H9 (cell line): ENCODE results near the gene RALGAPA1. TPM values are rescaled to one million over a fixed set of nuclear protein-coding genes. Genes with fewer than 3 reads are reported as not detected.

Experiments used
- DNase-seq: peaks from one replicate; pipeline ENCODE4 v3.0.0-alpha.2; 2017
- H2AFZ ChIP-seq: one replicate; pipeline ENCODE4 v1.6.1; 2013; ENCODE audit warnings: mild to moderate bottlenecking, low read length, control low read depth, moderate library complexity
- H2AK5ac ChIP-seq: 2 replicates; pipeline ENCODE4 v1.6.1; 2013; ENCODE audit warnings: low read length, control low read depth, mixed read lengths; ENCODE audit not compliant: insufficient read length
- H2BK120ac ChIP-seq: one replicate; pipeline ENCODE4 v1.6.1; 2013; ENCODE audit warnings: low read depth, mild to moderate bottlenecking, low read length, control low read depth, inconsistent platforms; ENCODE audit not compliant: poor library complexity, severe bottlenecking
- H2BK12ac ChIP-seq: 2 replicates; pipeline ENCODE4 v1.6.1; 2013; ENCODE audit warnings: low read length, control low read depth, mixed read lengths, low read depth; ENCODE audit not compliant: insufficient read length
- H2BK15ac ChIP-seq: 2 replicates; pipeline ENCODE4 v1.6.1; 2013; ENCODE audit warnings: low read depth, low read length, control low read depth
- H2BK20ac ChIP-seq: one replicate; pipeline ENCODE4 v1.6.1; 2013; ENCODE audit warnings: low read depth, mild to moderate bottlenecking, low read length, control low read depth, inconsistent platforms; ENCODE audit not compliant: poor library complexity, severe bottlenecking
- H2BK5ac ChIP-seq: 2 replicates; pipeline ENCODE4 v1.6.1; 2013; ENCODE audit warnings: low read length, control low read depth, mixed read lengths; ENCODE audit not compliant: insufficient read length
- H3K14ac ChIP-seq: 2 replicates; pipeline ENCODE4 v1.6.1; 2013; ENCODE audit warnings: low read length, control low read depth; ENCODE audit not compliant: insufficient read depth
- H3K18ac ChIP-seq: 2 replicates; pipeline ENCODE4 v1.6.1; 2013; ENCODE audit warnings: low read depth, mild to moderate bottlenecking, mixed read lengths, low read length, control low read depth; ENCODE audit not compliant: insufficient read length
- H3K23ac ChIP-seq: 2 replicates; pipeline ENCODE4 v1.6.1; 2013; ENCODE audit warnings: low read length, control low read depth, mixed read lengths, low read depth; ENCODE audit not compliant: insufficient read length
- H3K23me2 ChIP-seq: 2 replicates; pipeline ENCODE4 v1.6.1; 2013; ENCODE audit warnings: low read depth, mild to moderate bottlenecking, mixed read lengths, low read length, control low read depth; ENCODE audit not compliant: insufficient read length, poor library complexity, severe bottlenecking
- H3K27ac ChIP-seq: 2 replicates; pipeline ENCODE4 v1.5.1; 2013; ENCODE audit warnings: low read length, control low read depth, mixed read lengths, low read depth; ENCODE audit not compliant: insufficient read length
- H3K27me3 ChIP-seq: 2 replicates; pipeline ENCODE4 v1.6.1; 2013; ENCODE audit warnings: low read length, control low read depth, inconsistent platforms; ENCODE audit not compliant: insufficient read depth
- H3K4ac ChIP-seq: 2 replicates; pipeline ENCODE4 v1.6.1; 2013; ENCODE audit warnings: low read depth, mild to moderate bottlenecking, control low read depth, inconsistent platforms, low read length, moderate library complexity
- H3K4me1 ChIP-seq: 2 replicates; pipeline ENCODE4 v1.6.1; 2013; ENCODE audit warnings: low read length, control low read depth, inconsistent platforms; ENCODE audit not compliant: insufficient read depth
- H3K4me2 ChIP-seq: 2 replicates; pipeline ENCODE4 v1.6.1; 2013; ENCODE audit warnings: low read length, control low read depth, mixed read lengths; ENCODE audit not compliant: insufficient read length, insufficient read depth
- H3K56ac ChIP-seq: 2 replicates; pipeline ENCODE4 v1.6.1; 2013; ENCODE audit warnings: low read depth, mild to moderate bottlenecking, mixed read lengths, low read length, control low read depth; ENCODE audit not compliant: insufficient read length
- H3K79me1 ChIP-seq: 2 replicates; pipeline ENCODE4 v1.6.1; 2013; ENCODE audit warnings: low read depth, mild to moderate bottlenecking, moderate library complexity, low read length, control low read depth, inconsistent platforms; ENCODE audit not compliant: insufficient read depth, poor library complexity, severe bottlenecking
- H3K79me2 ChIP-seq: 2 replicates; pipeline ENCODE4 v1.6.1; 2013; ENCODE audit warnings: low read length, control low read depth, inconsistent platforms; ENCODE audit not compliant: insufficient read depth
- H3K9ac ChIP-seq: 2 replicates; pipeline ENCODE4 v1.6.1; 2013; ENCODE audit warnings: low read length, control low read depth, mixed read lengths; ENCODE audit not compliant: insufficient read length; ENCODE audit errors: extremely low read depth
- H3K9me3 ChIP-seq: one replicate; pipeline ENCODE4 v1.6.1; 2013; ENCODE audit warnings: low read depth, low read length, inconsistent platforms; ENCODE audit not compliant: control insufficient read depth
- H3T11ph ChIP-seq: one replicate; pipeline ENCODE4 v1.6.1; 2013; ENCODE audit warnings: mild to moderate bottlenecking, low read length, control low read depth, inconsistent platforms
- H4K20me1 ChIP-seq: one replicate; pipeline ENCODE4 v1.6.1; 2013; ENCODE audit not compliant: control insufficient read depth, insufficient read length, insufficient read depth
- H4K5ac ChIP-seq: 2 replicates; pipeline ENCODE4 v1.6.1; 2013; ENCODE audit warnings: low read depth, mild to moderate bottlenecking, mixed read lengths, low read length, control low read depth; ENCODE audit not compliant: insufficient read length
- H4K8ac ChIP-seq: replicated peaks from 2 replicates; pipeline ENCODE4 v1.6.1; 2013; ENCODE audit warnings: low read length, control low read depth, mixed read lengths, low read depth; ENCODE audit not compliant: insufficient read length
- H4K91ac ChIP-seq: 2 replicates; pipeline ENCODE4 v1.6.1; 2013; ENCODE audit warnings: low read depth, mild to moderate bottlenecking, moderate library complexity, mixed read lengths, low read length, control low read depth; ENCODE audit not compliant: insufficient read length
- H3K27ac Mint-ChIP-seq, 3 experiments: 2 replicates in 2 of 3; 3 replicates in 1 of 3; pipeline ENCODE4 v1.8.0; 2020 to 2021; ENCODE audit warnings: mixed read lengths in 3 of 3, mild to moderate bottlenecking in 1 of 3, moderate library complexity in 1 of 3
- H3K27me3 Mint-ChIP-seq: 2 replicates; pipeline ENCODE4 v1.8.0; 2021; ENCODE audit warnings: low read depth, mild to moderate bottlenecking, moderate library complexity, mixed read lengths
- H3K36me3 Mint-ChIP-seq, 3 experiments: 2 replicates in 2 of 3; 3 replicates in 1 of 3; pipeline ENCODE4 v1.8.0; 2020 to 2021; ENCODE audit warnings: low read depth in 3 of 3, mixed read lengths in 3 of 3; ENCODE audit not compliant: insufficient read depth in 1 of 3
- H3K4me1 Mint-ChIP-seq, 2 experiments: 2 replicates each; pipeline ENCODE4 v1.8.0; 2020; ENCODE audit warnings: mixed read lengths in 2 of 2
- H3K4me3 Mint-ChIP-seq, 2 experiments: 2 replicates in 1 of 2; 3 replicates in 1 of 2; pipeline ENCODE4 v1.8.0; 2020 to 2021; ENCODE audit warnings: mild to moderate bottlenecking in 2 of 2, mixed read lengths in 2 of 2, moderate library complexity in 1 of 2
- H3K9me3 Mint-ChIP-seq, 2 experiments: 2 replicates in 1 of 2; 3 replicates in 1 of 2; pipeline ENCODE4 v1.8.0; 2020; ENCODE audit warnings: mild to moderate bottlenecking in 2 of 2, mixed read lengths in 2 of 2, moderate library complexity in 1 of 2
- CTCF ChIP-seq: fragments of 200-600 bp; sonication (generic); conservative IDR thresholded peaks from 3 replicates; pipeline ENCODE4 v1.8.0; 2021; ENCODE audit warnings: antibody characterized with exemption, mild to moderate bottlenecking
- total RNA-seq: library from RNA; stranded (reverse); gene quantifications from 2 replicates; pipeline ENCODE4 v1.2.1, GENCODE V29; 2021

The RALGAPA1 gene
- total RNA-seq, 1 experiment from 2014 or later = 29.8 TPM

GRCh38 chr14:35506927-35507326 lies 302.2 kb downstream of the RALGAPA1 start:
- Mint-ChIP-seq H3K4me1 (no peaks in the 10 kb centered on the region), H3K9me3 (peaks cover 6 to 7% of the 10 kb centered on the region in 2 experiments; a peak in 2 of 5 replicates), H3K4me3 (no peak overlapping the region), H3K27ac (no peak overlapping the region), H3K36me3 (no peaks in the 10 kb centered on the region), H3K27me3 (peaks cover 1% of the 10 kb centered on the region)
- no peak overlapping the region for H3K23ac ChIP-seq
- H2BK5ac ChIP-seq = no peak overlapping the region
- H4K20me1 ChIP-seq = no peaks in the 10 kb centered on the region
- no peak for TF ChIP-seq CTCF
- no peak overlapping the region for H3K4ac ChIP-seq
- H3K9me3 ChIP-seq = no peaks in the 10 kb centered on the region
- no peak overlapping the region for H4K91ac ChIP-seq
- no peak overlapping the region for H2BK12ac ChIP-seq
- H4K8ac ChIP-seq = no peak overlapping the region
- no peak overlapping the region for H3K9ac ChIP-seq
- H3K27me3 ChIP-seq = no peaks in the 10 kb centered on the region
- H4K5ac ChIP-seq = no peak overlapping the region
- H2BK120ac ChIP-seq = no peak overlapping the region
- H3K4me2 ChIP-seq = no peak overlapping the region
- H2AK5ac ChIP-seq = no peak overlapping the region
- H3K79me2 ChIP-seq = no peaks in the 10 kb centered on the region
- no peak overlapping the region for H2AFZ ChIP-seq
- H3K56ac ChIP-seq = no peak overlapping the region
- no peak overlapping the region for H2BK15ac ChIP-seq
- no peak overlapping the region for H2BK20ac ChIP-seq
- H3K23me2 ChIP-seq = no peaks in the 10 kb centered on the region
- DNase-seq = no peak
- no peak overlapping the region for H3T11ph ChIP-seq
- no peak overlapping the region for H3K14ac ChIP-seq
- no peak overlapping the region for H3K18ac ChIP-seq
- H3K79me1 ChIP-seq = no peaks in the 10 kb centered on the region
- H3K27ac ChIP-seq = no peak overlapping the region
- H3K4me1 ChIP-seq = no peaks in the 10 kb centered on the region
